Astrocyte (in vitro differentiated cells and primary cell): Measurements from ENCODE around the gene CFAP210. TPM values are rescaled to one million over a fixed set of nuclear protein-coding genes. Genes with fewer than 3 reads are reported as not detected.

ENCODE experiments used
- DNase-seq: peaks from one replicate; pipeline ENCODE4 v3.0.0-alpha.2; 2010; ENCODE audit warnings: low read depth
- FAIRE-seq: peaks from 2 replicates; lab custom pipeline; 2011; peaks lifted over from hg19 to GRCh38; lab: Jason Lieb, UNC
- H2AFZ ChIP-seq: 2 replicates; pipeline ENCODE4 v1.6.0; 2012; ENCODE audit warnings: low read depth, low read length, inconsistent platforms
- H3K27ac ChIP-seq: 2 replicates; pipeline ENCODE4 v1.5.1; 2011; ENCODE audit warnings: low read depth, low read length, inconsistent platforms
- H3K27me3 ChIP-seq: 2 replicates; pipeline ENCODE4 v1.6.0; 2011; ENCODE audit warnings: low read length, inconsistent platforms; ENCODE audit not compliant: insufficient read depth
- H3K36me3 ChIP-seq: 2 replicates; pipeline ENCODE4 v1.5.1; 2011; ENCODE audit warnings: low read length, inconsistent platforms; ENCODE audit not compliant: insufficient read depth
- H3K4me1 ChIP-seq: 2 replicates; pipeline ENCODE4 v1.5.1; 2011; ENCODE audit warnings: low read length, inconsistent platforms; ENCODE audit not compliant: insufficient read depth
- H3K4me2 ChIP-seq: 2 replicates; pipeline ENCODE4 v1.6.0; 2012; ENCODE audit warnings: low read length, inconsistent platforms
- H3K4me3 ChIP-seq: 2 replicates; pipeline ENCODE4 v1.5.1; 2011; ENCODE audit warnings: low read depth, mild to moderate bottlenecking, low read length, inconsistent platforms; ENCODE audit not compliant: insufficient read depth
- H3K79me2 ChIP-seq: 2 replicates; pipeline ENCODE4 v1.6.0; 2012; ENCODE audit warnings: mild to moderate bottlenecking, low read length, inconsistent platforms; ENCODE audit not compliant: insufficient read depth
- H3K9ac ChIP-seq: 2 replicates; pipeline ENCODE4 v1.6.0; 2012; ENCODE audit warnings: mild to moderate bottlenecking, low read length, inconsistent platforms
- H3K9me3 ChIP-seq: 2 replicates; pipeline ENCODE4 v1.5.1; 2012; ENCODE audit warnings: low read depth, mild to moderate bottlenecking, low read length, inconsistent platforms; ENCODE audit not compliant: insufficient read depth
- H4K20me1 ChIP-seq: 2 replicates; pipeline ENCODE4 v1.6.0; 2012; ENCODE audit warnings: low read length, inconsistent platforms; ENCODE audit not compliant: insufficient read depth
- H3K27ac Mint-ChIP-seq: one replicate; pipeline ENCODE4 v1.8.0; 2021; ENCODE audit warnings: mild to moderate bottlenecking, mixed read lengths; ENCODE audit not compliant: unreplicated experiment
- H3K27me3 Mint-ChIP-seq: one replicate; pipeline ENCODE4 v1.8.0; 2021; ENCODE audit warnings: low read depth, mixed read lengths; ENCODE audit not compliant: unreplicated experiment
- H3K36me3 Mint-ChIP-seq: one replicate; pipeline ENCODE4 v1.8.0; 2021; ENCODE audit warnings: low read depth, mixed read lengths; ENCODE audit not compliant: unreplicated experiment
- H3K4me1 Mint-ChIP-seq: one replicate; pipeline ENCODE4 v1.8.0; 2021; ENCODE audit warnings: low read depth, mixed read lengths; ENCODE audit not compliant: unreplicated experiment
- H3K4me3 Mint-ChIP-seq: one replicate; pipeline ENCODE4 v1.8.0; 2021; ENCODE audit warnings: mild to moderate bottlenecking, moderate library complexity, mixed read lengths; ENCODE audit not compliant: unreplicated experiment
- H3K9me3 Mint-ChIP-seq: one replicate; pipeline ENCODE4 v1.8.0; 2021; ENCODE audit warnings: mild to moderate bottlenecking, mixed read lengths; ENCODE audit not compliant: unreplicated experiment
- CTCF ChIP-seq: IDR thresholded peaks from 2 replicates; pipeline ENCODE4 v1.5.1; 2011; ENCODE audit warnings: low read depth, mild to moderate bottlenecking, inconsistent platforms, low read length, moderate library complexity; ENCODE audit not compliant: insufficient read depth
- EZH2 ChIP-seq: IDR thresholded peaks from 2 replicates; pipeline ENCODE4 v1.6.1; 2012; ENCODE audit warnings: mild to moderate bottlenecking, low read length, inconsistent platforms; ENCODE audit not compliant: insufficient read depth
- total RNA-seq: library from RNA; stranded (reverse); gene quantifications from 2 replicates; pipeline ENCODE4 v1.2.1, GENCODE V29; 2021

Gene CFAP210
- total RNA-seq, 1 donor from 2014 or later, result 0.20 TPM

- H3K27me3 Mint-ChIP-seq, result peaks cover 2% of the 10 kb centered on the region
- Histone ChIP-seq H3K27me3 (no peaks in the 10 kb centered on the region), H3K4me1 (no peaks in the 10 kb centered on the region), H3K79me2 (no peaks in the 10 kb centered on the region), H3K36me3 (no peaks in the 10 kb centered on the region), H3K4me2 (no peak overlapping the region), H3K9ac (no peak overlapping the region), H3K9me3 (no peaks in the 10 kb centered on the region), H4K20me1 (no peaks in the 10 kb centered on the region), H2AFZ (no peak overlapping the region), H3K4me3 (no peak overlapping the region), H3K27ac (no peak overlapping the region)
- no peak overlapping the region for H3K27ac Mint-ChIP-seq
- FAIRE-seq (no peak), DNase-seq (no peak)
- TF ChIP-seq CTCF, result no peak
- no peak for TF ChIP-seq EZH2
- no peak overlapping the region for H3K4me3 Mint-ChIP-seq
- peaks cover 7% of the 10 kb centered on the region for H3K4me1 Mint-ChIP-seq
- H3K9me3 Mint-ChIP-seq, result no peaks in the 10 kb centered on the region
- H3K36me3 Mint-ChIP-seq, result no peaks in the 10 kb centered on the region
Observed at GRCh38 chr2:169662744-169663143, 31.5 kb downstream of the CFAP210 start.

GRCh38 chr2:169661265-169661664 lies 32.9 kb downstream of the CFAP210 start:
- H3K79me2 ChIP-seq, result no peaks in the 10 kb centered on the region
- H3K4me3 Mint-ChIP-seq, result no peak overlapping the region

More at GRCh38 chr2:169661265-169661664, 32.9 kb downstream of the CFAP210 start:
- Histone ChIP-seq H2AFZ (no peak overlapping the region), H3K9ac (no peak overlapping the region), H3K4me2 (no peak overlapping the region), H3K27me3 (no peaks in the 10 kb centered on the region), H3K4me3 (no peak overlapping the region), H4K20me1 (no peaks in the 10 kb centered on the region), H3K4me1 (no peaks in the 10 kb centered on the region), H3K36me3 (no peaks in the 10 kb centered on the region), H3K27ac (no peak overlapping the region), H3K9me3 (no peaks in the 10 kb centered on the region)
- DNase-seq, result no peak
- no peak for FAIRE-seq
- no peak for TF ChIP-seq CTCF
- peaks cover 2% of the 10 kb centered on the region for H3K27me3 Mint-ChIP-seq
- no peaks in the 10 kb centered on the region for H3K9me3 Mint-ChIP-seq
- H3K4me1 Mint-ChIP-seq, result peaks cover 7% of the 10 kb centered on the region
- no peaks in the 10 kb centered on the region for H3K36me3 Mint-ChIP-seq
- no peak overlapping the region for H3K27ac Mint-ChIP-seq
